GM18873 (cell line): Measurements from ENCODE around the gene CCDC137.
"Not testable (repeated sequence)": the region's sequence is repeated elsewhere in the genome, so short reads cannot be mapped to it uniquely, and the experiment has no call there.

Experiments
- ATAC-seq: cut with Tn5 transposase; IDR thresholded peaks from one replicate; pipeline ENCODE4 v1.9.1; 2021; ENCODE audit warnings: mild to moderate bottlenecking, moderate library complexity, moderate number of reproducible peaks; ENCODE audit not compliant: unreplicated experiment, low FRiP score

Gene CCDC137

DNA sequence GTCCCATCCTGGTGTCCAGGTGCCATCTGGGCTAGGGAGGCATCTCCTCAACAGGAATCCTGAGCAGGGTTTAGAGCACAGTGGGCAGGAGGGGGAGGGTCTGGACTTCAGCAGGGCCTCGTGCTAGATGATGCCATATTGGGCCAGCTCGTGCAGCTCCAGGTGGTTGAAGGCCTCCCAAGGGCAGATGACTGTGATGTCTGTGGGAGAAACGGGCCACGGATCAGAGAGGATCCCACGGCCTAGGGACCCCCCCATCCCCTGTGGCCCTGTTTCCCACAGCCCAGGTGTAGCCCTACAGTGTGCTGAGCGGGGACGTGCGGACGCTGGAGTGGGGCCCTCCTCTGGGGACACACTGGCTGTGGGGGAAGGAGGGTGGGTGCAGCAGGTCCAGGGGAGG lies 15.6 kb upstream of the CCDC137 start:
- ATAC-seq, result no peak

DNA sequence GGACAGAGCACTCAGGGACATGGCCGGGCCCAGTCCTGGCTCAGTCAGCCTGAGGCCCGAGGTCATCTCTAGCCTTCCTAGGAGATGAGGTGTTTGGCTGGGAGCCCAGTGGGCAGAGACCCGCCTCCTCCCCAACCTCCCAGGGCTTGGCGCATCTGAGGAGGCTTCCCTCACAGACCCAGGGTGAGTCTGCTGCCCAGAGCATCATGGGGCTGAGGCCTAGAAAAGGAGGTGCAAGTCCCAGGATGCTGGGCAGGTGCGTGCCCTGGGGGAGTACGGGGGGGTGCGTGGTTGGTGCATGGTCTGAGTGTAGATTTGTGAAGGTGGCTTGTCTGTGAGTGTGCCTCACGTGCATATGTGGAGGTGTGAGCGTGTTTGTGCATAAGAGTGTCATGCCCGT lies 14.8 kb upstream of the CCDC137 start:
- ATAC-seq, result no peak

DNA sequence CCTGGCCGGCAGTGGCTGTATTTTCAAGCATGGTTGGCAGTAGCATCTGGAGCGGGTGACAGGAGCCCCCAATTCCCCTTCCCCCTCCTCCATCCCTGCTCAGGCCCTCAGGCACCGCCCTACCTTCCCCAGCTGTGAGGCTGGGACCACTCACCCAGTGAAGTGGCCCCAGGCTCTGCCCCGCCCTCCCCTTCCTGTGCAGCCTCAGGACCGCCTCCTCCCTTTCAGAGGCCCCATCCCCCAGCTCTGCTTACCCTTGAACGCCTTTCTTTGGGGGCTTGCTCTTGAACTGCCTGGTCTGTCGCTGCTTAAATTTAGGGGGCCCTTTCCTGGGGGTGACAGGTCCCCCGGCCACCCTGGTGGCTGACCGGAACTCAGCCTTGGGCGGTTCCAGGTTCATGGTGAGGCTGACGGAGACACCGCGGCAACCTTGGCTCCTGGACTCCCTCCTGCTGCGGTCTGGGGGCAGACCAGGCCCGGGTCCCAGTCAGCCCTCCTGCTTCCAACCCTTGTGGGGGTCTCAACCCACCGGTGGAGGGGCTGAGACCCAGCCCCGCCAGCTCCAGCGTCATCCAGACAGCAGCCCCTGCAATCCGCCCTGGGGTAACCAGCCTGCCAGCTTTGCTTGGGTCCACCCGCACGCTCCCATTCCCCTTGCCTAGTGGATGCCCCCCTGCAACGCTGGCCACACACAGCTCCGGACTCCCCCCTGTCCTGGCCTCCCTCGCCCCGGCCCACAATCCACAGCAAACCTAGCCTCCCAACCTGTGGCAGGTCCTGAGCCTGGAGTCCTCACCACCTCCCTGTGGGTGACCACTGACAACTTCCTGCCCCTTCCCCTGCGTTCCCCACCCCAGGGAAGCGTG lies 13.4 kb upstream of the CCDC137 start:
- ATAC-seq, result no peak

DNA sequence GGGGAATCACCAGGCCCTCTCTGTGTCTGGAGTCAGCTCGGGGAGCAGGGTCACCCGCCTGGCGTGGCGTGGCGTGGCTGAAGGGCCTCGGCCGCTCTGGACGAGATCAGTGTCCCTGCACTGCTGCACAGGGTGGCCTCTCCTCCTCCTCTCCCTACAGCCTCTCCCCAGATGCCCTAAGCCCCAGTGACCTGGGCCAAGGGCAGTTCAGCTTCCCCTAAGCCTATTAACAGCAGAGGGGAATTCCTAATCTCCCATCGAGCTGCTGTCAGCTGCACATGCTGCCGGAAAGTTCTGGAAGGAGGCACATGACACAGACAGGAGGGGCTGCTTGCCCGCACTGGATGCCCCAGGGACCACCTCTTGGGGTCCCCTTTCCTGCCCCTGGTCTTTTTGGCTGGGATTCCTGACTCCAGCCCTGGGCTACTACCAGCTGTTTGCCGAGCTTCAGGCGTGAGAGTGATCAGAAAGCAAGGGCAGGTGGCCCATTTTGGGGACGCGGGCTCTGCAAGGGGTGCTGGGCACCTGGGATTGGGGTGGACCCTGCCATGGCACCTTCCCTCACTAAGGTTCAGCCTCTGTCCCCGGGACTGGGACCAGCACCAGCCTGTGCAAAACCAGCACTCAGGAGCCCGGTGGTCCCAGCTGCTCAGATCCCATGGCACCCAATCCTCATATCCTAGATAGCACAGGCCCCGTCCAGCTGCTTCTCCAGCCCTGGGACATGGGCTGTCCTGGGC lies 11.0 kb upstream of the CCDC137 start:
- ATAC-seq, result no peak

DNA sequence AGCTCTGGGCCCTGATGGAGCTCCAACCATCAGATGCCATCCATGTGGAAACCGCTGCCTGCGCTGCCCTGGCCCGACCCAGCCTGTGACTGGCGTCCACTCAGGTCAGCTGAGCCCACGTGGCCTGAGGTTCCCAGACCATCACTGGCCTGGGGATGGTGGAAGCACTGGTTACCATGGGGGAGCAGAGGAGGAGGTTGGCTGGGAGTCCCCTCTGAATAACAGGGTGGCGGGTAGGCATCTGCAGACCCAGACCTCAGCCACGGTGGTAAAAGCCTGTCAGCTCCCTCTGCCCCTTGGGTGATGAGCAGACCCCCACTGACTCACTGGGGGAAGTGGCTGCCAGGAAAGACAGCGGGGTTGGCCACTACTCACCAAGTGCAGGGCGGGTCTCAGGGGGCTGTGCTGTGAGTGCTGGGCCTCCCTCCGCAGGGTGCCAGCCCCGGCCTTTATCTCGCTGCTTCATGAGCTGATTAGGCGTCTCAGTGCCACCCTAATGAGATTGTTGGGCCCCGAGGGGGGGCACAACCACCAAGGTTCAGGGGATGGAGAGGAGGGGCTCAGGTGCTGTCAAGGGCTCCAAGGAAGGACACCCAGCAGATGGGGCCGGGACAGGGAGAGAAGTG lies 10.3 kb upstream of the CCDC137 start, which contains the start of gene PDE6G:
TSS of gene PDE6G (minus strand) at position 425 of the 626 bp plus-strand sequence. CDS start 3,237 bp downstream, outside the sequence.
- ATAC-seq, result no peak

DNA sequence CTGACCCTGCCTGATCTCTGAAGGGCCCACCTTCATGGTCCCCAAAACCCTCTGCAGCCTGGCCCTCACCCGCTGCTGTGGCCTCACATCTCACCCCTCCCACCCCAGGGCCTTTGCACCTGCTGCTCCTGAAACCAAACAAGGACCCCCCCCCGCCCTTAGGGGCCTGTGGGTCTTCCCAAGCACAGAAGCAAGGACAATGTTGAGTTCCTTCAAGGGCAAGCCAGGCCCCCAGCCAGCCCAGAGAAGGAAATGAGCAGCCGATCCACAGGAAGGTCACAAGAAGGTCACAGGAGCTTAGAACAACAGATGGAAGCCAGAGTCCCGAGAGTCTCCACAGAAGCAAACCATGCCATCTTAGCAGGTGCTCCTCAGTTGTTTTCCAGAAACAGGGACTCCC lies 9.7 kb upstream of the CCDC137 start:
- ATAC-seq, result no peak

DNA sequence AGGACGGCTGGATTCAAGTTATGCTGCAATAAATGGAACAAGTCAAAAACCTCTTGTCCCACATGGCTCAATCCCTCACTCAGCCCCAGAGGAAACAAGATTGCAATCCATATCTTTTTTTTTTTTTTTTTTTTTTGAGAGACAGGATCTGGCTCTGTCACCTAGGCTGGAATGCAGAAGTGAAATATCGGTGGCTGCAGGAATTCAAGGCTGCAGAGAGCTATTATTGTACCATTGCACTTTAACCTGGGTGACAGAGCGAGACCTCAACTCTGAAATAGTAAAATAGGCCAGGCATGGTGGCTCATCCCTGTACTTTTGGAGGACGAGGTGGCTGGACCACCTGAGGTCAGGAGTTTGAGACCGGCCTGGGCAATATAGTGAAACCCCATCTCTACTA lies 7.5 kb upstream of the CCDC137 start:
- ATAC-seq, result no peak

DNA sequence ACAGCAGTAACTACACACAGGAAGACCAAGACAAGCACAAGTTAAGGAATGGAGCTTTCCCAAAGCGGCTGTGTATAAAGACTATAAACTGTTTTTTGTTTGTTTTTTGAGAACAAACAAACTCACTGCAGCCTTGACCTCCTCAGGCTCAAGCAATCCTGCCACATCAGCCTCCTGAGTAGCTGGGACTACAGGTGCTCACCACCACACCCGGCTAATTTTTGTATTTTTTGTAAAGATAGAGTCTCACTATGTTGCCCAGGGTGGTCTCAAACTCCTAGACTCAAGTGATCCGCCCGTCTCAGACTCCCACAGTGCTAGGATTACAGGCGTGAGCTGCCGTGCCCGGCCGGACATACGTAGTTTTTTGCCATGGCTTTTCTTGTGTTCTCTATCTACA lies 6.1 kb upstream of the CCDC137 start:
- ATAC-seq, result no peak

DNA sequence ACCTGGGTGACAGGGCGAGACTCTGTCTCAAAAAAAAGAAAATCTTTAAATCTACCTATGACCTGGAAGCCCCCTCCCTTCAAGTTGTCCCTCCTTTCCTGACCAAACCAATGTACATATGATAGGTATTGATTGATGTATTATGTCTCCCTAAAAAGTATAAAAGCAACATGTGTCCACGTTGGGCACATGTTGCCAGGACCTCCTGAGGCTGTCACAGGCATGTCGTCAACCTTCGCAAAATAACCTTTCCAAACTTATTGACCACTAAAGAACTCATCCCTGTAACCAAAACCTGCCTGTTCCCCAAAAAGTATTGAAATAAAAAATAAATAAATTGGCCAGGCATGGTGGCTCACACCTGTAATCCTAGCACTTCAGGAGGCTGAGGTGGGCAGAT lies 4.5 kb upstream of the CCDC137 start:
- no peak for ATAC-seq

DNA sequence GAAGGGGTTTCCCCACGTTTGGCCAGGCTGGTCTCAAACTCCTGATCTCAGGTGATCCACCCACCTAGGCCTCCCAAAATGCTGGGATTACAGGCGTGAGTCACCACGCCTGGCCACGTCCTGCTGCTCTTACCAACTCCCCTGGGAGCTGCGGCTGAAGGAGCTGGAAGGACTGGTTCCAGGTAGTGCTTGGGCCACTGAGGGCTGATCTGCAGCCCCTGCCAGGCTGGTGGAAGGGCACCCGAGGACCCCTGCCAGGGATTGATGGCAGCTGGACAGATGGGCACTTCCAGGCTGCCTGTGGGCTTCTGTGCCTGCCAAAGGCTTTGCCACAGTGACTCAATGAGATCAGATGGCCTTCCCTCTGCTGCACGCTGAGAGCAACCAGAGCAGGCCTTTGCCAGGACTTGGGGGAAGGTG lies 2.5 kb upstream of the CCDC137 start:
- no peak for ATAC-seq

DNA sequence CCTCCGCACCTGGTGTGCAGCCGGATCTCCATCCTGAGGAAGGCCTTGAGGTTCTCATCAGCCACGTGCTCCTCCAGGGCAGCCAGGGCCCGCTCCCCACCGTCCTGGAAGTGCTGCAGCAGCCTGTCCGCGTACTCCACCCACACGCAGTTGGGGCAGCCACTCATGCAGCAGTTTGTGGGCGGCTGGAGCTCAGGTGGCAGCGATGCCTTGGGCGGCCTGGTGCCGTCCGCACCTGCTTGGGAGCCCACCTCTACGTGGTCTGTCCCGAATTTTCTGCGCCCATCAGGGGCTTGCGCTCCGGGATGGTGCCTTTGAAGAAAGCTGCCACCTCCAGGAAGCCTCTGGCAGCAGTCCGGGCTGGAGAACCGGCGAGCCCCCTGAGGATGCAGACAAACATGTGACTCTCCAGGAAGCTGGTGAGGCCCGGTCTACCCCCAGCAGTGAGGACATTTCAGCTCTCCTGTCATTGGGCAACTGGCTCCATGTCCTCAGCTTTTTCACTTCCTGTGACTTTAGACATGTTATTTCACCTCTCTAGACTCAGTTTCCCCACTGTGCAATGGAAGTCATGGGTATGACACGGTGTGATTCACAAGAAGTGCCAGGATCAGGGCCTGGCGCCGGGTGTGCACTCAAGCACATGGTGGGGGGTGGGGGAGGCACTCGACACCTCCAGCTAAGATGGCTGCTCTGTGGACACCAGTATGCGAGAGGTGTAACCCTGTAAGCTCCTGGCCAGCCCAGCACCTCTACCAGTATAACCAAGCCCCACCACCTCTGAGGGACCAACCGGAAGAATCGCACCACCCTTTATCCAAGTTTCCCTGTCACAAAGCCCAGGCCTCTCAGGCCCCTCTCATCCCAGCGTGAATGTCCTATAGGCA lies 1.1 kb upstream of the CCDC137 start:
- no peak for ATAC-seq

DNA sequence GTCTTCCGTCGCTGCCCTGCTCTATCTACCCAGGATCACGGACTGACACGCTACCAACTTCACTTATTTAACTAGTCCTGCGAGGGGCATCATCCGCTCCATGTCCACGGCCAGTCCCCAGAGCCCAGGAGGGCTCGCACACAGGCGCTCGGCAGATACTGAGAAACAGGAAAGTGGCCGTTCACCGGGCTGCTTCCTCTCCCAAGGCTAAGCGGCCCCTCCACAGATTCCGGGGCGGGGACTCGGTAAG lies 520 bp upstream of the CCDC137 start:
- ATAC-seq, result no peak

DNA sequence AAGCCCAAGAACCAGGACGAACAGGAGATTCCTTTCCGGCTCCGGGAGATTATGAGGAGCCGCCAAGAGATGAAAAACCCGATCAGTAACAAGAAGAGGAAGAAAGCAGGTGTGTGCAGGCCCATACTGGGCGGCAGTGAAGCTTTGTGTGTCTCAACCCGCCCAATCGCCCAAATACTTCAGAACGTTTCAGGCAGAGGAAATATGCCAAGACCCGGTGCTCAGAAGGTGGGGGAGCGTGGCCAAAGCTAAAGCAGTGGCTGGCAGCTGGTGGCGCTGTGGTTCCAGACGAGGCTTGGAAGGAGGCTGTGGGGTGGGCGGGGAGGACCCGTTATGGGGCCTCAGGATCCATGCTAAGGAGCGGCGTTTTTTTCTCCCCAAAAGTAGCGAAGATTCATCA lies 1.2 kb downstream of the CCDC137 start:
- ATAC-seq, result no peak

DNA sequence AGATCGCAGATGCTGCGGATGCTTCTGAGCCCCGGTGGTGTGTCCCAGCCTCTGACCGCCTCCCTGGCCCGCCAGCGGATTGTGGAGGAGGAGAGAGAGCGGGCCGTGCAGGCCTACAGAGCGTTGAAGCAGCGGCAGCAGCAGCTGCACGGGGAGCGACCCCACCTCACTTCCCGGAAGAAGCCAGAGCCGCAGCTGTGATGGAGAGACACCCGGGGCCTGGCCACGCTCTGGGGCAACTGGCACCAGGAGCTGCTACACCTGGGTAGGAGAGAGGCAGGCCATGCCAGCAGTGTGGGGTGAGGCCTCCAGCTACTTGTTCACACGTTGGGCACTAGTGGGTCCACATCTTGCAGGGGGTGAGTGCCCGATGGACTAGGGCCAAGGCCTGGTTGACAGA lies 6.0 kb downstream of the CCDC137 start:
- no peak for ATAC-seq

DNA sequence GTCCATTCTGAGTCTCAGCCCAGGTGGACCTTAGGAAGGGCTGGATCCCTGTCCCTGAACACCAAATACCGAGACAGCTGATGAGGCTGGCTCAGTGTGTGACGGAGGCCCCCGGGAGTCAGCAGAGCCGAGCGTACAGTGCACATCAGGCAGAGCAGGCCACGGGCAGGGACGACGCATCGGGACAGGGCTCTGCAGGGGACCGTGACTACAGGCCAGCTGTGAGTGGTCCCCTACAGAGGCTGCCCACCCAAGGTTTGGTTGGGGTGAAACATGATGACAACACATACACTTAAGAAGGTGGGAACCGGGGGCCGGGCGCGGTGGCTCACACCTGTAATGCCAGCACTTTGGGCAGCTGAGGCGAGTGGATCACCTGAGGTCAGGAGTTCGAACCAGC lies 6.4 kb downstream of the CCDC137 start:
- ATAC-seq, result no peak

DNA sequence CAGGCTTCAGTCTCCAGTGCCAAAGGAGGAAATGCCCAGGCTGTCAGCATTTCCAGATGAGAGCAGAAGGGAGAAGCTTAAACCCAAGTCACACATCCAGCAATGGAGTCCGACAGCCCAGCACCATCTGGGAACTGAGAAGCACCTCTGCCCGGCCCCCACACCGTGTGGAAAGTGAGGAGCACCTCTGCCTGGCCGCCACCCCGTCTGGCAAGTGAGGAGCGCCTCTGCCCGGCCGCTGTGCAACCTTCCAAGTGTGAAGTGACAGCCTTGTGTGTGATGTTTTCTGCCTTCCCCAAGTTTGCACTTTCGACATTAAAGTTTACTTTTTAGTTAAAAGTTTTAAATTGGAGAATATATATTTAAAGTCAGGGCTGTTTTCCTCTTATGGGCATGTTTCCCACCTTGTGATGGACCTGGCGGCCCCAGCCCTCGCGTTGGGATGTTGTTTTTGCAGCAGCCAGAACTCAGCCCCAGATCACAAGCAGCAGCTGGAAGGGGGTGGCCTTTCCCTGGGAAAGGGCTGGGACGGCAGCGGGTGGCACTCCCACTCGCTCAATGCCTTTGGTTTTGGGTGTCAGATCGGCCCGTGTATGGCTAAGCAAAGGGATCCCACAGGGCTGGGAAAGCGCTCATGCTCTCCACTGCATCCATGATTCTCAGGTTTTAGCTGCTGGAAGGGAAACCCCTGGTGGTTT lies 7.2 kb downstream of the CCDC137 start:
- no peak for ATAC-seq

DNA sequence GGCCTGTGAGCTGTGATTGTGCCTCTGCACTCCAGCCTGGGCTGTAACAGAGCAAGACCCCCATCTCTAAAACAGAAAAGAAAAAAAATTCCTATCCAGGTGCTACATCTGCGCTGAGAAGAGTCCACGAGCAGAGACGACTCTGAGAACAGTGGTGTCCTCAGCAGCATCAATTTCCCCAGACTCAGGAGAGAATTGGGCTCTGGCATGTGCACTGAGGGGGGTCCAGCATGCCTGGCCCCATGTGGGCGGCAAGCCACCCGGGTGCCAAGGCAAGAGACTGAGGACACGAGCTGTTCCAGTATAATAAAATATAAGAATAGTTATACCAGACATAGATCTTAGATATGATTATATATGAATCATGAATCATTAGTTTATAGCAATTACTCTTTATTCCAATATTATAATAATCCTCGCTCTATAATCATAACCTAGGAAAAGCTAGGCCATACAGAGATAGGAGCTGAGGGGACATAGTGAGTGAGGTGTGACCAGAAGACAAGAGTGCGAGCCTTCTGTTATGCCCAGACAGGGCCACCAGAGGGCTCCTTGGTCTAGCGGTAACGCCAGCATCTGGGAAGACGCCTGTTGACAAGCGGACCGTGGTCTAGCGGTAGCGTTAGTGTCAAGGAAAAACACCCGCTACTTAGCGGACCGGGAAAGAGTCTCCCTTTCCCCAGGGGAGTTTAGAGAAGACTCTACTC lies 9.1 kb downstream of the CCDC137 start:
- not testable (repeated sequence) for ATAC-seq

DNA sequence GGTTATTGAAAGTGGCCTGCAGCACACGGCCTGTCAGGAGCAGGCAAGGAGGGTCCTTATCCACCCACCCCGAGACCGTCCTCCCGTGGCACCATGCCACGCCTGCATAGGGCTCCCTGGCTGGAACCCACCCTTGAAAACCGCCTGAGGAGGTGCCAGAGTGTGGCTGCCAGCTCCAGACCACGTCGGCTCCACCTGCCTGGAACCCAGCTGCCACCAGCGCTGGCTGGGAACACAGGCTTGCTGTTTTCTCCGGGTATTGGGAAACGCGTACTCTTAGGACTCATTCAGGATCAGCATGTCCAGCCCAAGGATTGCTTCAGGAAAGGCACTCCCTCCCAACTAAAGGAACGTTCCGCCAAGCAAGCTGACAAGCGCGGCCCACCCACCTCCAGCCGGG lies 10.4 kb downstream of the CCDC137 start:
- no peak for ATAC-seq

DNA sequence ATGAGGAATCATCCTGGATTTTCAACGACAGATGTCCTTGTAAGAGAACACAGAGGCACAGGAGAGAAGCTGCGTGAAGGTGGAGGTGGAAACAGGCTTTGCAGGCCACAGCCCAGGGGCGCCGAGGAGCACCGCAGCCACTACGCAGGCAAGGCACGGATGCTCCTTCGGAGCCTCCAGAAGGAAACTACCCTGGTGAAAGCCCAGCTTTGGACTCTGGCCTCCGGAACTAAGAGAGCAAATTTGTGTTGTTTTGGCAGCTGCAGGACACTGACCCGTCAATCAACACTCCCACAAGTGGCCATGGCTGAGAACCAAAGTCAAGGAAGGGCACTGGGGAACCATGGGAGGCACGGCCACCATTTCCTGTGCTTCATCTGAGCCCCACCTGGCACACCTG lies 13.6 kb downstream of the CCDC137 start:
- no peak for ATAC-seq
